Duodenal mucosa (tissue), 2 donors: ENCODE results near the gene TAS2R19.

Experiments
- H3K27ac ChIP-seq: one replicate; pipeline ENCODE4 v1.7.0; 2013; ENCODE audit warnings: low read depth, low read length
- H3K27me3 ChIP-seq, 2 donors: one replicate each; pipeline ENCODE4 v1.7.0; 2013; ENCODE audit warnings: low read length in 2 of 2, control low read depth in 1 of 2; ENCODE audit not compliant: insufficient read depth in 2 of 2, control insufficient read depth in 1 of 2
- H3K36me3 ChIP-seq, 2 donors: one replicate each; pipeline ENCODE4 v1.7.0; 2013; ENCODE audit warnings: low read length in 2 of 2, control low read depth in 1 of 2; ENCODE audit not compliant: insufficient read depth in 2 of 2, control insufficient read depth in 1 of 2
- H3K4me1 ChIP-seq, 2 donors: one replicate each; pipeline ENCODE4 v1.7.0; 2013; ENCODE audit warnings: low read length in 2 of 2, control low read depth in 1 of 2; ENCODE audit not compliant: insufficient read depth in 2 of 2, control insufficient read depth in 1 of 2
- H3K4me3 ChIP-seq, 2 donors: one replicate each; pipeline ENCODE4 v1.7.0; 2013; ENCODE audit warnings: low read length in 2 of 2, low read depth in 1 of 2
- H3K9ac ChIP-seq, 2 donors: one replicate each; pipeline ENCODE4 v1.7.0; 2013; ENCODE audit warnings: low read length in 2 of 2, low read depth in 1 of 2
- H3K9me3 ChIP-seq, 2 donors: one replicate each; pipeline ENCODE4 v1.7.0; 2013; ENCODE audit warnings: low read length in 2 of 2, control low read depth in 1 of 2; ENCODE audit not compliant: control insufficient read depth in 1 of 2

The TAS2R19 gene

DNA sequence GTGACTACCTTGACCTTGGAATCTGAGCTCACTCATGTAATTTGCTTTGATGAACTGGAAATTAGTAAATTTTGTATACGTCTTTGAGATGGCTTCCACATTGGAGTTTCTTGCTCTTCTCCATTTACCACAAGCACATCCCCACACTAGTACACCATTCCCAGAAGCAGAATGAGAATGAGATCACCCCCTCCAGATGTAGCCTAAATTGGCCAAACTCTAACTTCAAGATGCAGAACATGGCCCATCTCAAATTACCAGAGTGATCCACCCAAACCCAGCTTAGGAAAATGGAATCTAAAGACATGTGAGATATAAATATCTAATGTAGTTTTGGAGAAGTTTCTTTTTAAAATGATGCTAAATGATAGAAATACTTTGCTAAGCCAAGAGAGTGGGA is 14.8 kb downstream of the TAS2R19 start:
- Histone ChIP-seq H3K9ac (no peak overlapping the region), H3K4me1 (no peaks in the 10 kb centered on the region), H3K27me3 (no peaks in the 10 kb centered on the region), H3K27ac (no peak overlapping the region), H3K4me3 (no peak overlapping the region), H3K36me3 (no peaks in the 10 kb centered on the region), H3K9me3 (no peaks in the 10 kb centered on the region)

DNA sequence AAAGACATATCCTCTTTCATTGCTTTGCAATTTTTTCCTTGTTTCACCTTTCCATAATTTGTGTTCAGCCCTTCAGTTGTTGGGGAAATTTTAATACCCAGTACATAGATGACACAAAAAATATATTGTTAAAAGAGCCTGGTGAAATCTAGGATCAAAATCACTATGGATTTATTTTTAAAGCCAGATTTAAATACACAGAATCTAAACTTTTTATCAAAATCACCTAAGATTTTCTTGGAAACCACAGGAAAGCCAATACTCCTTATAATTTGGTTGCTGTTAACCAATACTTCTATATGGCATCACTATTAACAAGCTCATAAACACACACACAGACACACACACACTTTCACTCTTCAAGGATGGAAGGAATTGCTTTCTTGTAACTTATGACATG is 24.2 kb downstream of the TAS2R19 start, which contains the start of gene TAS2R20:
TSS of gene TAS2R20 (minus strand) at position 101 of the 400 bp plus-strand sequence. CDS start 429 bp downstream, outside the sequence.
- H3K27me3 ChIP-seq = no peaks in the 10 kb centered on the region
- H3K27ac ChIP-seq = no peak within 1 kb of the TSS
- peaks cover 0 to 4% of the 10 kb centered on the region in 2 donors for H3K36me3 ChIP-seq
- H3K9ac ChIP-seq = no peak within 1 kb of the TSS
- H3K4me1 ChIP-seq = no peaks in the 10 kb centered on the region
- no peaks in the 10 kb centered on the region for H3K9me3 ChIP-seq
- no peak within 1 kb of the TSS for H3K4me3 ChIP-seq

DNA sequence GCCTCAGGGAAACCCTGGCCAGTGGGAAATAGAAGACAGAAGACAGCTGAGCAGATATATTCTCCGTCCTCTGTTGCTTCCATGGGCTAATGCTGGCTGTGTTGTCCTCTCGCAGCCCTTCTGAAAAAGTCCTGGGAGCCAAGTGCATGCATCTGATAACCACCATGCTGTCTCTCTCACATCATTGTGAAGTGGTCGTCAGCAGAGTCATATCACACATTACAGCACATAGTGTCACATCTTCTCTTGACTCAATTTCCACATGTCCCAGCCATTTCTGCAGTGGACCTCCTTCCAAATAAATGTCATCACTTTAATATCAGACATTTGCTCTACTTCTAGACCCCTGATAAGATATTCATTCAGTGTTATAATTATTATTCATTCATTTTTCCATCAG is 28.1 kb downstream of the TAS2R19 start:
- Histone ChIP-seq H3K27ac (no peak overlapping the region), H3K9ac (no peak overlapping the region), H3K9me3 (peaks cover 0 to 4% of the 10 kb centered on the region in 2 donors), H3K4me3 (no peak overlapping the region), H3K4me1 (no peaks in the 10 kb centered on the region), H3K27me3 (no peaks in the 10 kb centered on the region), H3K36me3 (peaks cover 0 to 4% of the 10 kb centered on the region in 2 donors)

DNA sequence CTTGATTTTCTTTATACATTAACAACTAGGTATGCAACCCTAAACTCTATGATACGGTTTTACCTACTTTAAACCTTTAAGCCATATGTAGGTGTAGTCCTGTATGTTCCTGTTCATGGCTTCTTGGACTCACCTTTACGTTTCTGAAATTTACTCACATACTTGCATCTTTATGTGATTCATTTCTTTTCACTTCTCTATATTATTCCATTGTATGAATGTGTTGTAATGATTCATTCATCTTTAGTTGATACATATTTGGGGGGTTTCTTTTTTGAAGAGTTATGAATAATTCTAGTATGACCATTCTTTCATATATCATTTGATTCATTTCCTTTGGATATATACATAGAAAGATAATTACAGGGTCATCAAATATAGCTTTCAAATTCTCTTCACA is 33.3 kb downstream of the TAS2R19 start:
- no peaks in the 10 kb centered on the region for H3K4me1 ChIP-seq

DNA sequence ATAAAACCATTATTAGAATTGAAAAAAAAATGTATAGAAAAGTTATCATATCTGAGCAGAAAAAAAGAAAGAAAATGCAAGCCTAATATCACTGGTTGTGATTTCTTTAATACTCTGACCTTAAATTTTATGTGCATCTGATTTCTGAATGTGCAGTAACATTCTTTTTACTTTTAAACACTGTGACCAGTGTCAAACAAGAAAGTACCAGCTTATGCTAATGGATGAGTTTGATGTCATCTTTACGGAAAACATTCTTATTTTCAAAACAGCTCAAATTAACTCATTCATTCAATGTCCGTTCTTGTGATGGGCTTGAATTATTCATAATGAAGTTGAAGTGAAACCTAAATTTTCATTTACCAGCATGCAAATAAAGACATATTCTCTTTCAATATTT is 35.6 kb downstream of the TAS2R19 start, which contains the start of gene TAS2R50:
TSS of gene TAS2R50 (minus strand) at position 101 of the 400 bp plus-strand sequence. CDS start at position 49, 52 bp downstream.
- H3K9me3 ChIP-seq = peaks cover 0 to 4% of the 10 kb centered on the region in 2 donors
- no peaks in the 10 kb centered on the region for H3K4me1 ChIP-seq
- H3K27ac ChIP-seq = no peak within 1 kb of the TSS
- no peaks in the 10 kb centered on the region for H3K36me3 ChIP-seq
- H3K27me3 ChIP-seq = no peaks in the 10 kb centered on the region
- no peak within 1 kb of the TSS for H3K9ac ChIP-seq
- H3K4me3 ChIP-seq = no peak within 1 kb of the TSS

More for the DNA sequence above, 33.3 kb downstream of the TAS2R19 start:
- Histone ChIP-seq H3K9ac (no peak overlapping the region), H3K36me3 (peaks cover 0 to 2% of the 10 kb centered on the region in 2 donors), H3K9me3 (peaks cover 0 to 4% of the 10 kb centered on the region in 2 donors), H3K27me3 (no peaks in the 10 kb centered on the region), H3K27ac (no peak overlapping the region), H3K4me3 (no peak overlapping the region)

DNA sequence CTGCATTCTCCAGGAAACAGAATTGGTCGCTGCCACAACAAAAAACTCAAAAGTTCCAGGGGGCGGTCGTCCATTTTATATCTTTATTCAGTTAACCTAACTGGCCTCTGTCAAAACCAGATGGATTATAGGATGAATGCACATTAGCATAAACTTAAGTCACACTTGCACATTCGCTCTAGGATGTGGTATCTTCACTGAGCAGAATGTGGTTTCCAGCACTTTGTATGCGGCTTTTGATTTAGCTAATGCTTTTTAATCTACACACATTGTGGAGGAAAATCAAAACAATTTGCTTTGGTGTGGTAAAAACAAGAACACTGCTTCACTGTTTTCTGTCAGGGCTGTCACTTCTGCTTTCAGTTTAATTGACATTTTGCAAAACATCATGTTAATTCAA is 40.2 kb downstream of the TAS2R19 start:
- Histone ChIP-seq H3K9ac (no peak overlapping the region), H3K4me1 (no peaks in the 10 kb centered on the region), H3K4me3 (no peak overlapping the region), H3K36me3 (no peaks in the 10 kb centered on the region), H3K27me3 (no peaks in the 10 kb centered on the region), H3K9me3 (no peaks in the 10 kb centered on the region), H3K27ac (no peak overlapping the region)

DNA sequence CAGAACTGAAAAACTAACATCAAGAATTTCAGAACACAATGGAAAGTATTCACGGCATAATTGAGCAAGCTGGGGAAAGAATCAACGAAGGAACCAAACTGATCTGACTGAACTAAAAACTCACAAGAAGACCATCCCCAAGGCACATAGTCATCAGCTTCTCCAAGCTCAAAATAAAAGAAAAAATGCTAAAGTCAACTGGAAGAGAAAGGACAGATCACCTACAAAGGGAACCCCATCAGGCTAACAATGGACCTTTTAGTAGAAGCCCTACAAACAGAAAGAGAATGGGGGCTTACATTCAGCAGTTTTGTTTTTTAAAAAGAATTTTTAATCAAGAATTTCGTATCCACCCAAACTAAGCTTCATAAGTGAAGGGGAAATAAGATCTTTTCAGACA is 47.5 kb downstream of the TAS2R19 start:
- Histone ChIP-seq H3K9ac (no peak overlapping the region), H3K4me1 (no peaks in the 10 kb centered on the region), H3K36me3 (no peaks in the 10 kb centered on the region), H3K27ac (no peak overlapping the region), H3K9me3 (no peaks in the 10 kb centered on the region), H3K27me3 (no peaks in the 10 kb centered on the region), H3K4me3 (no peak overlapping the region)
